HG02623 (cell line): ENCODE results near the gene BTBD3.
A peak's percentile ranks its signal among the peaks of the same experiment; 100 is the strongest.

ENCODE experiments used
- ATAC-seq: cut with Tn5 transposase; IDR thresholded peaks from one replicate; pipeline ENCODE4 v1.9.1; 2021; ENCODE audit warnings: moderate library complexity; ENCODE audit not compliant: unreplicated experiment

The BTBD3 gene

GRCh38 chr20:11917663-11918062 lies at the start of gene BTBD3:
TSS of gene BTBD3 (plus strand) at chr20:11917893. CDS start at chr20:11918276, 383 bp downstream.
- peak; percentile 89 for ATAC-seq

GRCh38 chr20:11869641-11870040 lies 48.1 kb upstream of the BTBD3 start:
- no peak for ATAC-seq

- ATAC-seq, result no peak
These were observed 47.3 kb upstream of the BTBD3 start for GRCh38 chr20:11870411-11870810.

- no peak for ATAC-seq
These were observed 41.1 kb upstream of the BTBD3 start for GRCh38 chr20:11876555-11876954.

GRCh38 chr20:11880680-11881079 lies 37.0 kb upstream of the BTBD3 start:
- ATAC-seq, result no peak

GRCh38 chr20:11881449-11881848 lies 36.2 kb upstream of the BTBD3 start:
- no peak for ATAC-seq

GRCh38 chr20:11882651-11883050 lies 35.0 kb upstream of the BTBD3 start:
- no peak for ATAC-seq

GRCh38 chr20:11888648-11889047 lies 29.0 kb upstream of the BTBD3 start:
- no peak for ATAC-seq

GRCh38 chr20:11890331-11891076 lies 27.2 kb upstream of the BTBD3 start:
- ATAC-seq, result peak; percentile 60

- peak; percentile 36 for ATAC-seq
These were observed 26.5 kb upstream of the BTBD3 start for GRCh38 chr20:11891077-11891775.

GRCh38 chr20:11891776-11892545 lies 25.7 kb upstream of the BTBD3 start:
- ATAC-seq, result peak; percentile 43

- no peak for ATAC-seq
These were observed 23.6 kb upstream of the BTBD3 start for GRCh38 chr20:11894062-11894461.

GRCh38 chr20:11895861-11896387 lies 21.8 kb upstream of the BTBD3 start:
- ATAC-seq, result no peak

- ATAC-seq, result no peak
These were observed 16.6 kb upstream of the BTBD3 start for GRCh38 chr20:11901127-11901526.

- ATAC-seq, result no peak
These were observed 15.4 kb upstream of the BTBD3 start for GRCh38 chr20:11902285-11902697.

GRCh38 chr20:11905460-11906179 lies 12.1 kb upstream of the BTBD3 start:
- ATAC-seq, result no peak

GRCh38 chr20:11906626-11907480 lies 10.8 kb upstream of the BTBD3 start:
- no peak for ATAC-seq

GRCh38 chr20:11907621-11908020 lies 10.1 kb upstream of the BTBD3 start:
- no peak for ATAC-seq

- ATAC-seq, result no peak
These were observed 5.6 kb upstream of the BTBD3 start for GRCh38 chr20:11912013-11912658.
